ENCODE data around the gene ITGA1.

DNA sequence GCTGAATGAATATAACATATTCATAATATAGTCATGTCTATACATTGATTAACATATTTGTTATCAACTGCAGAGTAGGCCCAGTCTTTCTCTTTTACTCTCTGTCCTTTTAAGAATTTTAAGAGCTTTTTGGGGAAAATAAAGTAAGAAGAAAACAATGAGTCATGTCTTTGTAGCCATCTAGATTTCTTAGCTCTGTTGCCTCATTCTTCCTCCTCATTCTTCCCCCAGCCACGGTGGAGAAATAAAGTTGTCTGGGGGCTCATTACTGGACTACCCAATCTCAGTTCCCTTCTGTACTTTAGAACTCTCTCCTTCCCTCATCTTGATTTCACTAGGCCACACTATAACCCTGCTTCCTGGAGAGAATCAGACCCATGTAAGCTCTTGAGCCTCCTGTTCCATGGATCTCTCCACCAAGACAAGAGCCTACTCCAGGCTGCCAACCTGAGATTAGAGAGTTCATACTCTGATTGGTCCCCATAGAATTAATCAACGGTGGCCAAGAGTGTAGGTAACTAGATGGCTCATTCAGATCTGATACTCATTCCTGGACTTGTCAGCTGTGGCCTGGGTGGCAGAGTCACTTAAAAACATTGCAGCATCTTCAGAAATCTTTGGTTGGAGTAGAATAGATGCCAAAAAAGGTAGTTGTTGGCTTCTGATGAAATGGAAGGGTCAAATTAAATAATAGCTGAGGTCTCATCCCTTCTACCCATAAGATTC lies 44.2 kb downstream of the ITGA1 start:
- TF ChIP-seq POLR2A (IDR thresholded peaks at IDR 0.05; ENCODE audit: insufficient read depth in 1 of 2, low read depth in 2 of 2, low read length in 2 of 2), result no peak
- TF ChIP-seq FOXP1 (IDR thresholded peaks at IDR 0.05), result no peak
- TF ChIP-seq FOXP1 (CRISPR knock-in tag; IDR thresholded peaks at IDR 0.05), result no peak
- no peak for TF ChIP-seq ZNF451 (CRISPR knock-in tag; IDR thresholded peaks at IDR 0.05)
- no peak for TF ChIP-seq MYC (CRISPR knock-in tag; IDR thresholded peaks at IDR 0.05; ENCODE audit: borderline replicate concordance)
- TF ChIP-seq, protein P1, sequence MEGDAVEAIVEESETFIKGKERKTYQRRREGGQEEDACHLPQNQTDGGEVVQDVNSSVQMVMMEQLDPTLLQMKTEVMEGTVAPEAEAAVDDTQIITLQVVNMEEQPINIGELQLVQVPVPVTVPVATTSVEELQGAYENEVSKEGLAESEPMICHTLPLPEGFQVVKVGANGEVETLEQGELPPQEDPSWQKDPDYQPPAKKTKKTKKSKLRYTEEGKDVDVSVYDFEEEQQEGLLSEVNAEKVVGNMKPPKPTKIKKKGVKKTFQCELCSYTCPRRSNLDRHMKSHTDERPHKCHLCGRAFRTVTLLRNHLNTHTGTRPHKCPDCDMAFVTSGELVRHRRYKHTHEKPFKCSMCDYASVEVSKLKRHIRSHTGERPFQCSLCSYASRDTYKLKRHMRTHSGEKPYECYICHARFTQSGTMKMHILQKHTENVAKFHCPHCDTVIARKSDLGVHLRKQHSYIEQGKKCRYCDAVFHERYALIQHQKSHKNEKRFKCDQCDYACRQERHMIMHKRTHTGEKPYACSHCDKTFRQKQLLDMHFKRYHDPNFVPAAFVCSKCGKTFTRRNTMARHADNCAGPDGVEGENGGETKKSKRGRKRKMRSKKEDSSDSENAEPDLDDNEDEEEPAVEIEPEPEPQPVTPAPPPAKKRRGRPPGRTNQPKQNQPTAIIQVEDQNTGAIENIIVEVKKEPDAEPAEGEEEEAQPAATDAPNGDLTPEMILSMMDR (CRISPR knock-in tag; IDR thresholded peaks at IDR 0.05), result no peak

All from HepG2 (cell line).